Activated CD8-positive, alpha-beta T cell treated with anti-CD3 and anti-CD28 coated beads for 36 hours (primary cell): ENCODE data around the gene SHC4. TPM values are rescaled to one million over a fixed set of nuclear protein-coding genes. Genes with fewer than 3 reads are reported as not detected.

Experiments used
- ATAC-seq: fragments of 200-7000 bp; cut with Tn5 transposase; one replicate; pipeline ENCODE4 v1.10.0; 2021; ENCODE audit warnings: mild to moderate bottlenecking, moderate library complexity
- CTCF ChIA-PET: fragments of 350-600 bp; sonication (Branson Sonifier 250); formaldehyde crosslinking; loops from one replicate; lab custom pipeline; 2021; ENCODE audit warnings: antibody characterized with exemption; lab: Charles Lee
- POLR2A ChIA-PET: fragments of 350-600 bp; sonication (Branson Sonifier 250); formaldehyde crosslinking; loops from one replicate; lab custom pipeline; 2021; ENCODE audit warnings: antibody characterized with exemption; lab: Charles Lee
- DNase-seq: peaks from one replicate; pipeline ENCODE4 v3.0.0-alpha.2; 2020
- H3K27ac Mint-ChIP-seq: one replicate; pipeline ENCODE4 v1.8.0; 2021; ENCODE audit warnings: mild to moderate bottlenecking, mixed read lengths
- H3K27me3 Mint-ChIP-seq: one replicate; pipeline ENCODE4 v1.8.0; 2021; ENCODE audit warnings: mixed read lengths
- H3K36me3 Mint-ChIP-seq: one replicate; pipeline ENCODE4 v1.8.0; 2021; ENCODE audit warnings: low read depth, mixed read lengths
- H3K4me1 Mint-ChIP-seq: one replicate; pipeline ENCODE4 v1.8.0; 2021; ENCODE audit warnings: low read depth, mixed read lengths
- H3K4me3 Mint-ChIP-seq: one replicate; pipeline ENCODE4 v1.8.0; 2021; ENCODE audit warnings: mild to moderate bottlenecking, moderate library complexity, mixed read lengths
- H3K9me3 Mint-ChIP-seq: one replicate; pipeline ENCODE4 v1.8.0; 2021; ENCODE audit warnings: mixed read lengths
- intact Hi-C: fragments of 100-400 bp; cut with micrococcal nuclease; formaldehyde crosslinking; loops from one replicate; pipeline ENCODE4 v1.10.0; 2022
- total RNA-seq, 2 experiments: library from RNA; stranded (reverse); gene quantifications; one replicate each; pipeline ENCODE4 v1.2.3, GENCODE V29; 2021
- TF ChIP-seq, protein P1 (sequence below): fragments of 200-600 bp; IDR thresholded peaks from one replicate; pipeline ENCODE4 v1.8.0; 2022; ENCODE audit warnings: antibody characterized with exemption, mild to moderate bottlenecking

The SHC4 gene
- total RNA-seq, 2 experiments from 2014 or later, result 2.5 TPM

DNA sequence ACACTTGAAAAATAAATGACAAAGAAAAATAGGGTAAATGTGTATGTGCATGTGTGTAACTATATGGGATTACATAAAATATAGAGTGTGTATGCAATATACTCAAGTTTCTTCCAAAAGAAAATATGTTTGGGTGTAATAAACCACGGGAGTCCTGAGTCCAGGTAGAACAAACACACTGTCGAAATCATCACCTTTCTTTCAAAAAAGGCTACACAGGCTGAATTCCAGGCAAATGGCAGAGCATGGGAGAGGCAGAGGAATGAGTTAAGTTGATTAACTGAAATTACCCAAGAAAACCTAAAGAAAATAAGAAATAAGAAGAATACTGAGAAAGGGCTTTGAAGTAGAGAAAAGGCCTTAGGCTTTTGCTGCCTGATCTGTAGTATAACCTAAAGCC lies 179.0 kb downstream of the SHC4 start:
- no peaks in the 10 kb centered on the region for H3K4me1 Mint-ChIP-seq
- no peaks in the 10 kb centered on the region for H3K27me3 Mint-ChIP-seq
- TF ChIP-seq, protein P1, sequence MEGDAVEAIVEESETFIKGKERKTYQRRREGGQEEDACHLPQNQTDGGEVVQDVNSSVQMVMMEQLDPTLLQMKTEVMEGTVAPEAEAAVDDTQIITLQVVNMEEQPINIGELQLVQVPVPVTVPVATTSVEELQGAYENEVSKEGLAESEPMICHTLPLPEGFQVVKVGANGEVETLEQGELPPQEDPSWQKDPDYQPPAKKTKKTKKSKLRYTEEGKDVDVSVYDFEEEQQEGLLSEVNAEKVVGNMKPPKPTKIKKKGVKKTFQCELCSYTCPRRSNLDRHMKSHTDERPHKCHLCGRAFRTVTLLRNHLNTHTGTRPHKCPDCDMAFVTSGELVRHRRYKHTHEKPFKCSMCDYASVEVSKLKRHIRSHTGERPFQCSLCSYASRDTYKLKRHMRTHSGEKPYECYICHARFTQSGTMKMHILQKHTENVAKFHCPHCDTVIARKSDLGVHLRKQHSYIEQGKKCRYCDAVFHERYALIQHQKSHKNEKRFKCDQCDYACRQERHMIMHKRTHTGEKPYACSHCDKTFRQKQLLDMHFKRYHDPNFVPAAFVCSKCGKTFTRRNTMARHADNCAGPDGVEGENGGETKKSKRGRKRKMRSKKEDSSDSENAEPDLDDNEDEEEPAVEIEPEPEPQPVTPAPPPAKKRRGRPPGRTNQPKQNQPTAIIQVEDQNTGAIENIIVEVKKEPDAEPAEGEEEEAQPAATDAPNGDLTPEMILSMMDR, result no peak
- intact Hi-C loops, result no loop called here
- H3K27ac Mint-ChIP-seq, result no peak overlapping the region
- ChIA-PET CTCF (no interaction called here), POLR2A (no interaction called here)
- peaks cover 51% of the 10 kb centered on the region for H3K36me3 Mint-ChIP-seq
- H3K9me3 Mint-ChIP-seq, result no peaks in the 10 kb centered on the region
- ATAC-seq (no peak), DNase-seq (no peak)
- no peak overlapping the region for H3K4me3 Mint-ChIP-seq

DNA sequence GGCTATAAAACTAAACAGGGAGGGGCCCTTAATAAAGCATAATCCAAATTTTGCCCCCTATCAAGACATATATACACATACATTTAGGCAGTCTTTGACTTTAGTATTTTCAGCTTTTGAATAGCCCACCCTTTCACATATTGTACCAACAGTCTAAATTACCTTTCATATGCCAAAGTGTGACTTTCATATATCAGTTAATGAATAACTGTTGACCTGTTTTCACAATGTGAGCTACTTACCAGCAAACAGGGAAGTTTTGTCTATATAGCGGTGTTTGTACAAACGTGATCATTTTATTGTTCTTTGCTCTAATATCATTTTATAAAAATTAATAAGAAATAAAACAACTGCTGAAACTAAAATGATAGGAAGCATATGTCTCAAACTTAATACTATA lies 180.8 kb downstream of the SHC4 start:
- ChIA-PET POLR2A (no interaction called here), CTCF (no interaction called here)
- no peak for DNase-seq
- Mint-ChIP-seq H3K27me3 (no peaks in the 10 kb centered on the region), H3K4me1 (no peaks in the 10 kb centered on the region), H3K27ac (no peak overlapping the region), H3K4me3 (no peak overlapping the region), H3K9me3 (no peaks in the 10 kb centered on the region), H3K36me3 (peaks cover 41% of the 10 kb centered on the region)
- TF ChIP-seq, protein P1, result no peak
- ATAC-seq, result no peak
- intact Hi-C loops, result no loop called here

DNA sequence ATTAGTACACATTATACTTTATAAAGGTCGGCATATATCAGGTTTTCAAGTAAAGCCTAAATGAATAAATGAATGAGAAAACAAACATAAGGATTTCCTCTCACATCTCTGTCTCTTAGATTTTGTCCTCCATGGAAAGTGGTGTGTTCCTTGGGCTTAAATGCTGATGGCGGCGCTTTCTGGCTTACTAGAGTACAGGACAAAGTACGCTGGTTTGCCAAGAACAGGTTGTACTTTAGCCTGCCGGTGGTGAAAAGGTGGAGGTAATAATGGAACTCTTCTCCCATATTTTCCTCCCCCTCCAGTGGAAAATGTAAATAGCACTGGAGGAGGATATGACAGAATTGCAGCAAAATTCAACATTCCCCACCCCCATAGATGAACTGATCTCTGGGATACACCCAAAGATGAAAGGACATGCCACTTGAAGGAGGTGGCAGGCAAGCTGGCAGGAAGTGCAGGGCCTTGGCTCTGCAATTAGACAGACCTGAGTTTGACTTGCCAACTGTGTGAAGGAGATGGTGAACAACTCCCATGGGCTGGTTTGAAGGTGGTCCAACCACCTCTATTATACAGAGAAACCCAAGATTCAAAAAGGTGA lies 182.1 kb downstream of the SHC4 start:
- H3K4me3 Mint-ChIP-seq, result no peak overlapping the region
- POLR2A ChIA-PET, result no interaction called here
- TF ChIP-seq, protein P1, result no peak

DNA sequence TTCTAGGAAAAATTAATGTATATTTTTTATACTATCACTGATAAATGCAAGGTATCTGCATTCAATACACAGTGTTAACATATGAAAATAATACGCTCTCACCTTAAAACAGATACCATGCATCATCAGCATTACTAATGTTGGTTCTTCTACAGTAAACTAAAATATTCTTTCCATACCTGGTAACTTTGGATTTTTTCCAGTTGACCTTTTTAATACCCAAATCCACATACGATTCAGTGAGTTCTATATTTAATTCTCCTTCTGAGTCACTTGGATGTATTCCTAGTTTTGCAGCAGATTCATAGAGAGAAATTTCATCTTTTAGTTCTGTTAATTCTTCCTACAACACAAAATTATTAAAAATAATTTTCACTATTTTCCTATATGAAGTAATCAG lies 182.7 kb downstream of the SHC4 start:
- Mint-ChIP-seq H3K27me3 (no peaks in the 10 kb centered on the region), H3K27ac (no peak overlapping the region), H3K36me3 (peaks cover 46% of the 10 kb centered on the region), H3K4me1 (no peaks in the 10 kb centered on the region), H3K4me3 (no peak overlapping the region), H3K9me3 (no peaks in the 10 kb centered on the region)
- ChIA-PET POLR2A (no interaction called here), CTCF (no interaction called here)
- TF ChIP-seq, protein P1, result no peak
- intact Hi-C loops, result no loop called here
- no peak for DNase-seq
- ATAC-seq, result no peak

More for the DNA sequence above, 182.1 kb downstream of the SHC4 start:
- ATAC-seq, result no peak
- no peak for DNase-seq
- CTCF ChIA-PET, result no interaction called here
- H3K27me3 Mint-ChIP-seq, result no peaks in the 10 kb centered on the region
- H3K9me3 Mint-ChIP-seq, result no peaks in the 10 kb centered on the region
- intact Hi-C loops, result no loop called here
- H3K4me1 Mint-ChIP-seq, result no peaks in the 10 kb centered on the region
- H3K27ac Mint-ChIP-seq, result no peak overlapping the region
- peaks cover 48% of the 10 kb centered on the region for H3K36me3 Mint-ChIP-seq

DNA sequence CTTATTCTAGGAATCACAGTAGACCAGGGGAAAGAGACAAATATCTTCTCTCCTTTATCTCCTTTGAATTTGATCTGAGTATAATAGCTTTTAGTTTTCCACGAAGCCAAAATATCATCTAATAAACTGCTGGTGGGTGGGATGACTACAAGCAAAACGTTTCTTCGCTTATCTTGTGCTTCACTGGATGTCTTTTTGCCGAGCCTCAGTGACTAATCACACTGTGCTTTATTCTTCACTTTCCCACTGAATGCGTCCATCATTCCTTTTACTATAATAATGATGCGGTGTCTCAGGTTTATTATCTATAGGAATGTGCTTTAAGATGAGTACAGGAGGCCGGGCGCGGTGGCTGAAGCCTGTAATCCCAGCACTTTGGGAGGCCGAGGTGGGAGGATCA lies 185.4 kb downstream of the SHC4 start:
- no peak for DNase-seq
- Mint-ChIP-seq H3K27me3 (no peaks in the 10 kb centered on the region), H3K9me3 (peaks cover 4% of the 10 kb centered on the region), H3K27ac (no peak overlapping the region), H3K4me1 (no peaks in the 10 kb centered on the region), H3K4me3 (no peak overlapping the region), H3K36me3 (peaks cover 53% of the 10 kb centered on the region)
- TF ChIP-seq, protein P1, result no peak
- intact Hi-C loops, result no loop called here
- no peak for ATAC-seq
- ChIA-PET POLR2A (no interaction called here), CTCF (no interaction called here)
